Body of pancreas (tissue), 4 donors: Measurements from ENCODE around the gene QPCTL.

Source experiments
- CTCF ChIP-seq, 7 experiments: fragments of 450-650 bp in 4 of 7; fragments of 200-600 bp in 3 of 7; sonication (generic) in 3 of 7; IDR thresholded peaks; one replicate each; pipeline ENCODE4 v1.5.1; 2016 to 2019; ENCODE audit warnings: antibody characterized with exemption in 7 of 7
- POLR2A ChIP-seq, 3 donors: fragments of 450-650 bp; IDR thresholded peaks; one replicate each; pipeline ENCODE4 v1.6.1; 2016; ENCODE audit warnings: antibody characterized with exemption in 3 of 3, mild to moderate bottlenecking in 2 of 3

DNA sequence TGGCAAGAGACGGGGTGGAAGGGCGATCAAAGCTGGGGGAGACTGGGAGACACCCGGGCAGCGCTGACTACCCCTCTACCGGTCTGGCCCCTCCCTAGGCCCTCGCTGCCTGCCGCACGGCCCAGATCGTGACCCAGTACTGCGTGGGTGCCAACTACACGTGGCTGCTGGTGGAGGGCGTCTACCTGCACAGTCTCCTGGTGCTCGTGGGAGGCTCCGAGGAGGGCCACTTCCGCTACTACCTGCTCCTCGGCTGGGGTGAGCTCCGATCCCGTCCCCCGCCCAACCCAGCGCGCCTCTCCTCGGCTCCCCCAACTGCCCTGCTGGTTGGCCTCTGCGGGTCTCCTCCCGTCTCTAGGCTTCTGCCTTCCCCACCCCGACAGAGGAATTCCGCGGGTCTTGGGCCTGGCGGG, 15.6 kb upstream of the QPCTL start:
- no peak for TF ChIP-seq CTCF (IDR thresholded peaks at IDR 0.05)
- peak in 2 of 3 donors; percentile 20 to 23 for TF ChIP-seq POLR2A (IDR thresholded peaks at IDR 0.05)
